ENCODE measurements around the gene DHX15.

DHX15 gene

DNA sequence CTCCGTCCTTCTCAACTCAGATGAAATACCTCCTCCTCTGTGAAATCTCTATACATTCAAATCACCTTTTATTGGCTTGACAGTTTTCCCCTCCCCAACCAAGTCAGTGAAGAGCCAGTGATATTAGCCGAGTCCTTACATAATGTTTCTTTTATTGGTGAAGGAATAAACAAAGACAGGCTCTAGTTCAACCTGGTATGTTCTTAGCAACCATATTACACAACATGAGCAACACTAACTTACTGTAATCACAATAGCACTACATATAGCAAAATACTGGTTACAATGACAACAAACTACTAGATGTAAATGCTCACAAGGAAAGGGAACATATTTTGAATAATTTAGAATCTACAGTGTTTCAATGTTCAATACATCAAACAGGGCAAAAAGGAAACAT lies 19.9 kb downstream of the DHX15 start:
- H2AFZ ChIP-seq (ENCODE audit: low read depth, low read length) = no peak overlapping the region
- no peak overlapping the region for H3K14ac ChIP-seq (ENCODE audit: low read length in 2 of 2)
- no peak overlapping the region for H3K4ac ChIP-seq (ENCODE audit: low read depth in 1 of 2, low read length in 2 of 2)
- no peak overlapping the region for H2BK5ac ChIP-seq (ENCODE audit: low read depth, low read length, poor library complexity, severe bottlenecking)
- DNase-seq = peak; percentile 69
- WGBS = 95% methylated on average over 1 of the region's 2 CpGs
- H3K4me1 ChIP-seq (ENCODE audit: control insufficient read depth, insufficient read depth, low read depth, low read length) = peaks cover 2% of the 10 kb centered on the region
- H3K9ac ChIP-seq (ENCODE audit: low read length) = no peak overlapping the region
- H3K9me3 ChIP-seq (ENCODE audit: control insufficient read depth, low read length) = no peaks in the 10 kb centered on the region
- no peak overlapping the region for H2BK15ac ChIP-seq (ENCODE audit: low read depth, poor library complexity, severe bottlenecking)
- no peaks in the 10 kb centered on the region for H3K27me3 ChIP-seq (ENCODE audit: control insufficient read depth in 1 of 2, insufficient read depth in 1 of 2, low read length in 2 of 2)
- no peaks in the 10 kb centered on the region for H3K79me1 ChIP-seq (replicated peaks; ENCODE audit: low read length, poor library complexity, severe bottlenecking)
- no peak overlapping the region for H2BK120ac ChIP-seq (ENCODE audit: low read depth, low read length)
- no peak overlapping the region for H4K8ac ChIP-seq (ENCODE audit: low read length)
- H4K91ac ChIP-seq (ENCODE audit: low read length) = no peak overlapping the region
- peaks cover 10 to 47% of the 10 kb centered on the region in 2 experiments for H3K36me3 ChIP-seq (ENCODE audit: control insufficient read depth in 1 of 2, insufficient read depth in 2 of 2, low read depth in 1 of 2, low read length in 2 of 2)
- H3K4me2 ChIP-seq (ENCODE audit: low read length, poor library complexity, severe bottlenecking) = no peak overlapping the region
- no peak overlapping the region for H3K4me3 ChIP-seq (ENCODE audit: insufficient read depth in 1 of 2, low read depth in 1 of 2, low read length in 2 of 2)
- H2AK5ac ChIP-seq (ENCODE audit: low read length, severe bottlenecking) = no peak overlapping the region
- no peak overlapping the region for H3K18ac ChIP-seq (ENCODE audit: low read depth in 1 of 2, low read length in 2 of 2)
- H3K27ac ChIP-seq (ENCODE audit: low read length, poor library complexity, severe bottlenecking) = no peak overlapping the region
- H3K23ac ChIP-seq (ENCODE audit: low read length in 2 of 2) = no peak overlapping the region
- H2BK12ac ChIP-seq (ENCODE audit: low read length in 2 of 2) = no peak overlapping the region

DNA sequence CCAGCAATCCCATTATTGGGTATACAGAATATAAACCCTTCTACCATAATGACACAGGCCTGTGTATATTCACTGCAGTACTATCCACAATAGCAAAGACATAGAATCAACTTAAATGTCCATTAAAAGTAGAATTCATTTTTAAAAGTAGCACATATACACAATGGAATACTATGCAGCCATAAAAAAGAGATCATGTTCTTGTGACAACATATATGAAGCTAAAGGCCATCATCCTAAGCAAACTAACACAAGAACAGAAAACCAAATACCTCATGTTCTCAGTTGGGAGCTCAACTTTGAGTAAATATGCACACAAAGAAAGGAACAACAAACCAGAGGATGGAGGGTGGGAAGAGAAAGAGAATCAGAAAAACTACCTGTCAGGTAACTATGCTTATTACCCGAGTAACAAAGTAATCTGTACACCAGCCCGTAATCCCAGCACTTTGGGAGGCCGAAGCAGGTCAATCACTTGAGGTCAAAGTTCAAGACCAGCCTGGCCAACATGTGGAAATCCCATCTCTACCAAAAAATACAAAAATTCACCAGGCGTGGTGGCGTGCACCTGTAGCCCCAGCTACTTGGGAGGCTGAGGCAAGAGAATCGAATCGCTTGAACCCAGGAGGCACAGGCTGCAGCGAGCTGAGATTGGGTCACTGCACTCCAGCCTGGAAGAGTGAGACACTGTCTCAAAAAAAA lies 22.8 kb downstream of the DHX15 start:
- 96% methylated on average over 8 of the region's 8 CpGs for WGBS
- no peak overlapping the region for H3K4me2 ChIP-seq (ENCODE audit: low read length, poor library complexity, severe bottlenecking)
- H3K4me1 ChIP-seq (ENCODE audit: control insufficient read depth, insufficient read depth, low read depth, low read length) = peaks cover 2% of the 10 kb centered on the region
- H2AK5ac ChIP-seq (ENCODE audit: low read length, severe bottlenecking) = no peak overlapping the region
- H3K4me3 ChIP-seq (ENCODE audit: insufficient read depth in 1 of 2, low read depth in 1 of 2, low read length in 2 of 2) = no peak overlapping the region
- no peak overlapping the region for H2BK15ac ChIP-seq (ENCODE audit: low read depth, poor library complexity, severe bottlenecking)
- no peak overlapping the region for H4K8ac ChIP-seq (ENCODE audit: low read length)
- H3K9me3 ChIP-seq (ENCODE audit: control insufficient read depth, low read length) = no peaks in the 10 kb centered on the region
- no peak for DNase-seq
- no peaks in the 10 kb centered on the region for H3K27me3 ChIP-seq (ENCODE audit: control insufficient read depth in 1 of 2, insufficient read depth in 1 of 2, low read length in 2 of 2)
- H4K91ac ChIP-seq (ENCODE audit: low read length) = no peak overlapping the region
- no peaks in the 10 kb centered on the region for H3K79me1 ChIP-seq (replicated peaks; ENCODE audit: low read length, poor library complexity, severe bottlenecking)
- H2BK120ac ChIP-seq (ENCODE audit: low read depth, low read length) = no peak overlapping the region
- peaks cover 9 to 37% of the 10 kb centered on the region in 2 experiments for H3K36me3 ChIP-seq (ENCODE audit: control insufficient read depth in 1 of 2, insufficient read depth in 2 of 2, low read depth in 1 of 2, low read length in 2 of 2)
- no peak overlapping the region for H3K23ac ChIP-seq (ENCODE audit: low read length in 2 of 2)
- H2AFZ ChIP-seq (ENCODE audit: low read depth, low read length) = no peak overlapping the region
- H3K9ac ChIP-seq (ENCODE audit: low read length) = no peak overlapping the region
- no peak overlapping the region for H3K14ac ChIP-seq (ENCODE audit: low read length in 2 of 2)
- H3K4ac ChIP-seq (ENCODE audit: low read depth in 1 of 2, low read length in 2 of 2) = no peak overlapping the region
- H2BK5ac ChIP-seq (ENCODE audit: low read depth, low read length, poor library complexity, severe bottlenecking) = no peak overlapping the region
- H3K27ac ChIP-seq (ENCODE audit: low read length, poor library complexity, severe bottlenecking) = no peak overlapping the region
- no peak overlapping the region for H3K18ac ChIP-seq (ENCODE audit: low read depth in 1 of 2, low read length in 2 of 2)
- no peak overlapping the region for H2BK12ac ChIP-seq (ENCODE audit: low read length in 2 of 2)

DNA sequence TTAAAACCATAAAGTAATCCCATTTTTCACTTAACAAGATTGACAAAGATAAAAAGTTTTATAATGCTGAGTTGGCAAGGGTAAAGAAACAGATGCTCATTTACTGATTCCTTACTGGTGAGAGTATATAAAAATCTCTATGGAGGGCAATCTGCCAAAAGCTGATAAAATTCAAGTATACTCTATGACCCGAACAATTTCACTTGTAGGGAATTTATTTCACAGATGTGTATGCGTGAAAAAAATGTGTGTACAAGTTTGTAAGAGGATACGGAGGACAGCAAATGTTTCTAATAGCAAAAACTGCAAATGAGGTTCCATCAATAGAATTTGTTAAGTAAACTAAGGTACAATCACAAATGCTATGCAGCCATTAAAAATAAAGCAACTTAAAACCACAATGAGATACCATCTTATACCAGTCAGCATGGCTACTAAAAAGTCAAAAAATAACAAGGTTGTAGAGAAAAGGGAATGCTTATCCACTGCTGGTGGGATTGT lies 23.4 kb downstream of the DHX15 start:
- H2BK12ac ChIP-seq (ENCODE audit: low read length in 2 of 2) = no peak overlapping the region
- no peak overlapping the region for H3K4ac ChIP-seq (ENCODE audit: low read depth in 1 of 2, low read length in 2 of 2)
- no peak overlapping the region for H3K18ac ChIP-seq (ENCODE audit: low read depth in 1 of 2, low read length in 2 of 2)
- H2BK120ac ChIP-seq (ENCODE audit: low read depth, low read length) = no peak overlapping the region
- H3K14ac ChIP-seq (ENCODE audit: low read length in 2 of 2) = no peak overlapping the region
- no peak overlapping the region for H2BK15ac ChIP-seq (ENCODE audit: low read depth, poor library complexity, severe bottlenecking)
- H3K4me3 ChIP-seq (ENCODE audit: insufficient read depth in 1 of 2, low read depth in 1 of 2, low read length in 2 of 2) = no peak overlapping the region
- no peak overlapping the region for H3K23ac ChIP-seq (ENCODE audit: low read length in 2 of 2)
- no peaks in the 10 kb centered on the region for H3K9me3 ChIP-seq (ENCODE audit: control insufficient read depth, low read length)
- no peak overlapping the region for H4K8ac ChIP-seq (ENCODE audit: low read length)
- H3K9ac ChIP-seq (ENCODE audit: low read length) = no peak overlapping the region
- no peak overlapping the region for H3K4me2 ChIP-seq (ENCODE audit: low read length, poor library complexity, severe bottlenecking)
- WGBS = 63% methylated on average over 2 of the region's 3 CpGs
- peaks cover 7 to 34% of the 10 kb centered on the region in 2 experiments for H3K36me3 ChIP-seq (ENCODE audit: control insufficient read depth in 1 of 2, insufficient read depth in 2 of 2, low read depth in 1 of 2, low read length in 2 of 2)
- no peak overlapping the region for H2AK5ac ChIP-seq (ENCODE audit: low read length, severe bottlenecking)
- peaks cover 2% of the 10 kb centered on the region for H3K4me1 ChIP-seq (ENCODE audit: control insufficient read depth, insufficient read depth, low read depth, low read length)
- no peak overlapping the region for H2AFZ ChIP-seq (ENCODE audit: low read depth, low read length)
- DNase-seq = no peak
- H2BK5ac ChIP-seq (ENCODE audit: low read depth, low read length, poor library complexity, severe bottlenecking) = no peak overlapping the region
- H3K27me3 ChIP-seq (ENCODE audit: control insufficient read depth in 1 of 2, insufficient read depth in 1 of 2, low read length in 2 of 2) = no peaks in the 10 kb centered on the region
- no peak overlapping the region for H4K91ac ChIP-seq (ENCODE audit: low read length)
- H3K27ac ChIP-seq (ENCODE audit: low read length, poor library complexity, severe bottlenecking) = no peak overlapping the region
- H3K79me1 ChIP-seq (replicated peaks; ENCODE audit: low read length, poor library complexity, severe bottlenecking) = no peaks in the 10 kb centered on the region

DNA sequence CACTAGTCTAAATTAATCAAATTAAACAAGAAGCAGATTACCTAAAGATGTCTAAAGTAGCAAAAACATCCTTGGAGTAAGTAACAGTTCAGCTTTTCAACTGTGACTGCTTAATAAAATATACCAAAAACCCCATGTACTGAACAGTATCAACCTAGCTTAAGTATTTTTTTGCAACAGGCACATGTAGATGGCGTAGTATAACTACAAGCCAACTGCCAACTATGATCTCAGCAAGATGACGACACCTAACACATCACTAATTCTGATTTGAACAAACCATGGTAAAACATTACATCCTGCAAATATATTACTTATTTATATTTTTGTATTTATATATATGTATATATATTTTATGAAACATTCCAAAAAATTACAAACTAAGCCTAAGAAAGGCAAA lies 24.5 kb downstream of the DHX15 start:
- no peak overlapping the region for H3K23ac ChIP-seq (ENCODE audit: low read length in 2 of 2)
- H3K27ac ChIP-seq (ENCODE audit: low read length, poor library complexity, severe bottlenecking) = no peak overlapping the region
- no peaks in the 10 kb centered on the region for H3K27me3 ChIP-seq (ENCODE audit: control insufficient read depth in 1 of 2, insufficient read depth in 1 of 2, low read length in 2 of 2)
- H3K18ac ChIP-seq (ENCODE audit: low read depth in 1 of 2, low read length in 2 of 2) = no peak overlapping the region
- no peak overlapping the region for H2AFZ ChIP-seq (ENCODE audit: low read depth, low read length)
- peaks cover 7 to 36% of the 10 kb centered on the region in 2 experiments for H3K36me3 ChIP-seq (ENCODE audit: control insufficient read depth in 1 of 2, insufficient read depth in 2 of 2, low read depth in 1 of 2, low read length in 2 of 2)
- H4K91ac ChIP-seq (ENCODE audit: low read length) = no peak overlapping the region
- H2AK5ac ChIP-seq (ENCODE audit: low read length, severe bottlenecking) = no peak overlapping the region
- H3K14ac ChIP-seq (ENCODE audit: low read length in 2 of 2) = no peak overlapping the region
- H3K4me1 ChIP-seq (ENCODE audit: control insufficient read depth, insufficient read depth, low read depth, low read length) = peaks cover 2% of the 10 kb centered on the region
- no peaks in the 10 kb centered on the region for H3K79me1 ChIP-seq (replicated peaks; ENCODE audit: low read length, poor library complexity, severe bottlenecking)
- no peak overlapping the region for H3K4me3 ChIP-seq (ENCODE audit: insufficient read depth in 1 of 2, low read depth in 1 of 2, low read length in 2 of 2)
- DNase-seq = peak; percentile 25
- no peak overlapping the region for H3K4me2 ChIP-seq (ENCODE audit: low read length, poor library complexity, severe bottlenecking)
- no peak overlapping the region for H3K4ac ChIP-seq (ENCODE audit: low read depth in 1 of 2, low read length in 2 of 2)
- peak overlapping the region; percentile 50 for H3K9ac ChIP-seq (ENCODE audit: low read length)
- H2BK12ac ChIP-seq (ENCODE audit: low read length in 2 of 2) = no peak overlapping the region
- no peak overlapping the region for H2BK15ac ChIP-seq (ENCODE audit: low read depth, poor library complexity, severe bottlenecking)
- H2BK5ac ChIP-seq (ENCODE audit: low read depth, low read length, poor library complexity, severe bottlenecking) = no peak overlapping the region
- no peak overlapping the region for H4K8ac ChIP-seq (ENCODE audit: low read length)
- H3K9me3 ChIP-seq (ENCODE audit: control insufficient read depth, low read length) = no peaks in the 10 kb centered on the region
- no peak overlapping the region for H2BK120ac ChIP-seq (ENCODE audit: low read depth, low read length)
- WGBS = 96% methylated on average over 2 of the region's 2 CpGs
